Neutrophil (primary cell): ENCODE results near the gene CMTM8.

Experiments
- H3K27ac ChIP-seq: fragments of 200-600 bp; sonication (generic); 2 replicates; pipeline ENCODE4 v1.5.1; 2016; ENCODE audit warnings: mild to moderate bottlenecking, moderate library complexity
- H3K27me3 ChIP-seq: fragments of 200-600 bp; sonication (generic); 2 replicates; pipeline ENCODE4 v1.6.0; 2016; ENCODE audit warnings: mild to moderate bottlenecking
- H3K36me3 ChIP-seq: fragments of 200-600 bp; sonication (generic); 2 replicates; pipeline ENCODE4 v1.5.1; 2017
- H3K4me1 ChIP-seq, 2 experiments: fragments of 200-600 bp in 1 of 2; sonication (generic) in 1 of 2; 1 replicate in 1 of 2; 2 replicates in 1 of 2; pipeline versions ENCODE4 v1.5.1 to v1.6.1; 2013 to 2016; ENCODE audit warnings: low read depth in 1 of 2, low read length in 1 of 2, mild to moderate bottlenecking in 1 of 2, moderate library complexity in 1 of 2; ENCODE audit not compliant: control insufficient read depth in 1 of 2, insufficient read depth in 1 of 2
- H3K4me3 ChIP-seq, 2 experiments: fragments of 200-600 bp in 1 of 2; sonication (generic) in 1 of 2; 1 replicate in 1 of 2; 2 replicates in 1 of 2; pipeline ENCODE4 v1.5.1; 2013 to 2016; ENCODE audit warnings: low read depth in 1 of 2, low read length in 1 of 2, mild to moderate bottlenecking in 1 of 2, moderate library complexity in 1 of 2
- H3K9me3 ChIP-seq: fragments of 200-600 bp; sonication (generic); 2 replicates; pipeline ENCODE4 v1.5.1; 2016
- TF ChIP-seq, protein P1 (sequence below): fragments of 200-600 bp; sonication (generic); IDR thresholded peaks from 2 replicates; pipeline ENCODE4 v1.5.1; 2016; ENCODE audit warnings: antibody characterized with exemption

Gene CMTM8

DNA sequence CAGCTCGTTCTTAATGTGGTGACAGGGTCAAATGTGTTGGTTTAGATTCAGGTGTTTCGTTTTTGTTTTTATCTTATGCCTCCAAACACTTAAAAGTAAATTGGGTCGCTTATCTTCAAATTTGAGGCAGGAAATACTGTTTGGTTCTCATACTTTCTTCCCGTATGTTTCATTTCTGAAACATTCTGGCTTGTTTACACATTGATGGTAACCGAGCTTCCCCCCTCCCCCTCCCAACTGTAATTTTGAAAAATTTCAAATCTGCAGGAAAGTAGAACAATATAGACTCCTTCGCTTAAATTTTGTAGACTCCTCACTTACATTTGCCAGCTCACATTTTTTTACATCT is 64.9 kb downstream of the CMTM8 start:
- Histone ChIP-seq H3K27me3 (no peaks in the 10 kb centered on the region), H3K4me3 (no peak overlapping the region), H3K4me1 (no peaks in the 10 kb centered on the region), H3K9me3 (no peaks in the 10 kb centered on the region), H3K27ac (no peak overlapping the region), H3K36me3 (no peaks in the 10 kb centered on the region)
- TF ChIP-seq, protein P1, sequence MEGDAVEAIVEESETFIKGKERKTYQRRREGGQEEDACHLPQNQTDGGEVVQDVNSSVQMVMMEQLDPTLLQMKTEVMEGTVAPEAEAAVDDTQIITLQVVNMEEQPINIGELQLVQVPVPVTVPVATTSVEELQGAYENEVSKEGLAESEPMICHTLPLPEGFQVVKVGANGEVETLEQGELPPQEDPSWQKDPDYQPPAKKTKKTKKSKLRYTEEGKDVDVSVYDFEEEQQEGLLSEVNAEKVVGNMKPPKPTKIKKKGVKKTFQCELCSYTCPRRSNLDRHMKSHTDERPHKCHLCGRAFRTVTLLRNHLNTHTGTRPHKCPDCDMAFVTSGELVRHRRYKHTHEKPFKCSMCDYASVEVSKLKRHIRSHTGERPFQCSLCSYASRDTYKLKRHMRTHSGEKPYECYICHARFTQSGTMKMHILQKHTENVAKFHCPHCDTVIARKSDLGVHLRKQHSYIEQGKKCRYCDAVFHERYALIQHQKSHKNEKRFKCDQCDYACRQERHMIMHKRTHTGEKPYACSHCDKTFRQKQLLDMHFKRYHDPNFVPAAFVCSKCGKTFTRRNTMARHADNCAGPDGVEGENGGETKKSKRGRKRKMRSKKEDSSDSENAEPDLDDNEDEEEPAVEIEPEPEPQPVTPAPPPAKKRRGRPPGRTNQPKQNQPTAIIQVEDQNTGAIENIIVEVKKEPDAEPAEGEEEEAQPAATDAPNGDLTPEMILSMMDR, result no peak

DNA sequence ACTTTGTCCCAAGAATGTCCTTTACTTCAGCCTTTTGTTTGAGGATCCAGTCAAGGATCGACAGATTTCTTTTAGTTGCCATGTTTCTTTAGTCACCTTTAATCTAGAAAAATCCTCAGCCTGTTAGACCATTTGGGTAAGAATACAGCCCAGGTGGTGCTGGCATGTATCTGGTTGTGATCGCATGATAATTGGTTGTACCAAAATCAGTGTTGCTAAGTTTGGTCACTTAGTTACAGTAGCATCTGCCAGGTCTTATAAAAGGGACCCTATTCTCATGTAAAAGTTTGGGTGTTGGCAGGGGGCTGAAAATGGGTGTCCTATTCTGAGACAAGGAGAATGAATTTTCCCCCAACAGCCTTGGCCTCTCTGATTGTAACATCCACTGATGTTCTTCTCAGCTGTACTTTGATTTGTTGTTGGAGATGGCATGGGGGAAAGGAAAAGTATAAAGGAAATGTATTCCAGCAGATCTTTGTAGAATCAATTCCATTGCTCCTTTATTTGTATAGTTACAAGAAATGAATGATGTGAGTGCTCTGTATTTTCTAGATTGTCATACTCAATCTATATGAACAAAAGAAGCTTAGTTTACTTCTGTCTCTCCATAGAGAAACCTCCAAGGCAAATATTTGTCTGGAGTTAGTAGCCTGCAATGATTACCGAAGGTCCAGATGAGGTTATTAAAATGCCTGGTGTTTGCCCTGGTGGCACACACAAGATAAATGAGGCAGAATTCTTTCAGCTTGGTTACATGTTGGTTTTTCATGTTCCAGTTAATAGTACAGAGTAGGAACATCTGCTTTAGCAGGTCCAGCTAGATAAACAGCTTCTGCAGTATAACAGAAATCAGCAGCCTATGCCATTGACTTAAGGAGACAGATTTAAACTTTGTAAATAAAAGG is 65.7 kb downstream of the CMTM8 start:
- TF ChIP-seq, protein P1, result no peak
- Histone ChIP-seq H3K27me3 (no peaks in the 10 kb centered on the region), H3K4me1 (no peaks in the 10 kb centered on the region), H3K27ac (no peak overlapping the region), H3K36me3 (no peaks in the 10 kb centered on the region), H3K4me3 (no peak overlapping the region), H3K9me3 (no peaks in the 10 kb centered on the region)

DNA sequence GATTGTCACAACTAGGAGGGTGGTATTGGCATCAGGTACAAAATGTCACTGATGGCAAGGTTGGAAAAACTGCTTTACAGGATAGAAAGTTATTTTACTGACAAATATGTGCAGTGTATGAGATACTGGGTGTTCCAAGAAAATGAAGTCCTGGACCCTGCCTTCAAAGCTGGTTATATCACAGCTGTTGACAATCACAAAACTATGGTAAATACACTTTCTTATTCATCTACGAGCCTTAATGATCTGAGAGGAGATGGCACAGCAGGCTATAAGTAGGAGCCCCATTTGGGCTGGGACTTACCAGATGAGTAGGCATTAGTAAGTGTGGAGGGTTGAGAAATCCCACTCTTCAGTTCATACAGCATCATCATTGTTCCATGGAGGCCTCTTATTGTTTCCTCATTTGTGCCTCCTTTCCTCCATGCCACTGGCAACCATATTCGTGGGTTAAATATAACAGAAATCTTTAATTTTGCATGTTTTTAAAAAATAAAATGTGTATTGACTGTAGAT is 66.9 kb downstream of the CMTM8 start:
- H3K27me3 ChIP-seq, result no peaks in the 10 kb centered on the region
- H3K36me3 ChIP-seq, result no peaks in the 10 kb centered on the region
- no peak overlapping the region for H3K4me3 ChIP-seq
- no peak overlapping the region for H3K27ac ChIP-seq
- no peaks in the 10 kb centered on the region for H3K9me3 ChIP-seq
- H3K4me1 ChIP-seq, result no peaks in the 10 kb centered on the region
- TF ChIP-seq, protein P1, result no peak

DNA sequence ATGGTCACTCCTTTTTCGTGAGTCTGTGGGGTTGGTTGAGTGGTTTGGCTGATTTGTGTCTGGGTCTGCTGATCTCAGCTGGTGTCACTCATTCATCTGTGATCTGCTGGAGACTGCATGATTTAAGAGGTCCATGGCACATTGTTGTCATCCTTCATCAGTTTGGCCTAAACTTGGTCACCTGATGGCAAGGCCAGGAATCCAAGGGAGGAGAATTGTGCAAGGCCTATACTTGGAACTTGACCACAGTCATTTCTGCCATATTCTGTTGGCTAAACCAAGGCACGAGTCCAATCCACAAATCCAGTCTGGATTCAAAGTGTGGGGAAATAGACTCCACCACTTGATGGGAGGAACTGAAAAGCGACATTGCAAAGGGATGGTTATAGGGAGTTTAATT is 67.6 kb downstream of the CMTM8 start:
- no peak overlapping the region for H3K4me3 ChIP-seq
- no peaks in the 10 kb centered on the region for H3K27me3 ChIP-seq
- H3K4me1 ChIP-seq, result no peaks in the 10 kb centered on the region
- TF ChIP-seq, protein P1, result no peak
- H3K27ac ChIP-seq, result no peak overlapping the region
- H3K9me3 ChIP-seq, result no peaks in the 10 kb centered on the region
- H3K36me3 ChIP-seq, result no peaks in the 10 kb centered on the region

DNA sequence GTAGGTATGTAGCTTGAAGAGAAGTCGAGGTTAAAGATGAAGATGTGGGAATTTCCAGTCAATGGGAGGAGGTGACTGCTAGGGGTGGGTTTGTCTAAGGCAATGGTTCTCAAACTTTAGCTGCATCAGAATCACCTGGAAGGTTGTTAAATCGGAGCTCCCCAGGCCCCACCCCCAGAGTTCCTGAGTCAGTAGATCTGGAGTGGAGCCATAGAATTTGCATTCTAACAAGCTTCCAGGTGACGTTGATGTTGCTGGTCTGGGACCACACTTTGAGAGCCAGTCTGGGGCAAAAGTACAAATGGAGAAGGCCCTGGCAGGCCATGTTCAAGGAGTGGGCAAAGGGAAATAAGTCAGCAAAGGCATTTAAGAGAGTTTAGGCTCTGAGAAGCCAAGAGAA is 69.1 kb downstream of the CMTM8 start:
- Histone ChIP-seq H3K36me3 (no peaks in the 10 kb centered on the region), H3K4me3 (no peak overlapping the region), H3K27me3 (peaks cover 6% of the 10 kb centered on the region), H3K9me3 (no peaks in the 10 kb centered on the region), H3K27ac (no peak overlapping the region), H3K4me1 (no peaks in the 10 kb centered on the region)
- TF ChIP-seq, protein P1, result no peak
